Thyroid gland (tissue), 4 donors: ENCODE data around the gene PHTF1. TPM values are rescaled to one million over a fixed set of nuclear protein-coding genes. Genes with fewer than 3 reads are reported as not detected.

Experiments
- DNase-seq, 2 donors: peaks; one replicate each; pipeline ENCODE4 v3.0.0-alpha.2; 2019
- H3K27ac ChIP-seq, 3 donors: fragments of 200-600 bp; sonication (generic); 1 replicate in 2 of 3; 2 replicates in 1 of 3; pipeline ENCODE4 v1.5.1; 2016 to 2019; ENCODE audit warnings: mild to moderate bottlenecking in 1 of 3, moderate library complexity in 1 of 3
- H3K27me3 ChIP-seq: fragments of 200-600 bp; sonication (generic); one replicate; pipeline ENCODE4 v1.5.1; 2019
- H3K36me3 ChIP-seq, 2 donors: fragments of 200-600 bp; sonication (generic); one replicate each; pipeline ENCODE4 v1.5.1; 2016 to 2019
- H3K4me1 ChIP-seq, 2 donors: fragments of 200-600 bp; sonication (generic); one replicate each; pipeline ENCODE4 v1.5.1; 2017 to 2019
- H3K4me3 ChIP-seq, 3 donors: fragments of 200-600 bp; sonication (generic); replicated peaks in 1 of 3; 1 replicate in 2 of 3; 2 replicates in 1 of 3; pipeline ENCODE4 v1.5.1; 2016; ENCODE audit warnings: mild to moderate bottlenecking in 1 of 3
- H3K9me3 ChIP-seq: fragments of 200-600 bp; sonication (generic); one replicate; pipeline ENCODE4 v1.5.1; 2017
- POLR2A ChIP-seq, 2 donors: fragments of 450-650 bp; IDR thresholded peaks; one replicate each; pipeline ENCODE4 v1.6.1; 2017; ENCODE audit warnings: antibody characterized with exemption in 2 of 2, mild to moderate bottlenecking in 2 of 2, moderate library complexity in 1 of 2
- WGBS, 2 donors: methylation state at CpG; one replicate each; pipeline ENCODE4 v1.1.5; 2017; 5-methylcytosine and 5-hydroxymethylcytosine counted together
- intact Hi-C: fragments of 100-400 bp; cut with DNase I; formaldehyde crosslinking; loops from one replicate; pipeline ENCODE4 v1.15.1; 2023
- total RNA-seq, 4 donors: library from RNA; depleted of rRNA; stranded (reverse); fragments of >200 nt; gene quantifications; one replicate each; pipeline ENCODE4 v1.2.3, GENCODE V29; 2016
- TF ChIP-seq, protein P1 (sequence below), 6 experiments: fragments of 200-600 bp in 3 of 6; fragments of 450-650 bp in 3 of 6; sonication (generic) in 3 of 6; IDR thresholded peaks; one replicate each; pipeline ENCODE4 v1.5.1; 2016 to 2019; ENCODE audit warnings: antibody characterized with exemption in 6 of 6, mild to moderate bottlenecking in 2 of 6, inconsistent platforms in 1 of 6, moderate library complexity in 1 of 6

PHTF1 gene
- total RNA-seq, 4 donors from 2014 or later: 14.4 to 25.4 (median 20.9) TPM

DNA sequence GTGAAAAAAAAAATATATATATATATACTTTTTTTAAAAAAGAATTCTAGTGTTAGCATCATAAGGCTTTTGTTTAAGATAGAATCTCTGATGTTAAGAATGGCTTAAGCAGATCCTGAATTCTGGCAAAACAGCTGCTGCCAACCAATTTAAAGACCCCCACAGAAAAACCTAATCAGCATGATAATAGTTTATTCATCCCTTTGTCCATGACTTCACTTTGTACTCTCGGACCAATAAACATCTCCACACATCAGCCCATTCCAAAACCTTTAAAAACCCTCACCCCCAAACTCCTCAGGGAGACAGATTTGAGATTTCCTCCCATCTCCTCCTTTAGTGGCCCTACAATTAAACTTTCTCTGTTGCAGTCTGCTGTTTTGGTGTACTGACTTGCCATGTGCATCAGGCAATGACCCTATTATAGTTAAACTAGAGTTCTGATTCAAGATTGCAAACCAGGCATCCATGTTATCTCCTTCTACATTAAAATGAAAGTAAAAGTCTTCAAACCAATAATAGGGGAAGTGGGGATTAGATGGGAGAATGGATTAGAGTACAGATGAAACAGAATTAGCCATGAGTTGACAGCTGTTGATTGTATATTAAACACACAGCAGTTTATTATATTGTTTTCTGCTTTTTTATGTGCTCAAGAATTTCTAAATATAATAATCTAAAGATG lies 9.8 kb upstream of the PHTF1 start:
- DNase-seq: no peak
- Histone ChIP-seq H3K9me3 (no peaks in the 10 kb centered on the region), H3K36me3 (peaks cover 0 to 10% of the 10 kb centered on the region in 2 donors), H3K27me3 (no peaks in the 10 kb centered on the region), H3K4me1 (peaks cover 0 to 7% of the 10 kb centered on the region in 2 donors), H3K27ac (no peak overlapping the region), H3K4me3 (no peak overlapping the region)
- 49 to 90% methylated on average over 1 of the region's 1 CpG for WGBS, 2 donors
- intact Hi-C loops: no loop called here
- TF ChIP-seq, protein P1, sequence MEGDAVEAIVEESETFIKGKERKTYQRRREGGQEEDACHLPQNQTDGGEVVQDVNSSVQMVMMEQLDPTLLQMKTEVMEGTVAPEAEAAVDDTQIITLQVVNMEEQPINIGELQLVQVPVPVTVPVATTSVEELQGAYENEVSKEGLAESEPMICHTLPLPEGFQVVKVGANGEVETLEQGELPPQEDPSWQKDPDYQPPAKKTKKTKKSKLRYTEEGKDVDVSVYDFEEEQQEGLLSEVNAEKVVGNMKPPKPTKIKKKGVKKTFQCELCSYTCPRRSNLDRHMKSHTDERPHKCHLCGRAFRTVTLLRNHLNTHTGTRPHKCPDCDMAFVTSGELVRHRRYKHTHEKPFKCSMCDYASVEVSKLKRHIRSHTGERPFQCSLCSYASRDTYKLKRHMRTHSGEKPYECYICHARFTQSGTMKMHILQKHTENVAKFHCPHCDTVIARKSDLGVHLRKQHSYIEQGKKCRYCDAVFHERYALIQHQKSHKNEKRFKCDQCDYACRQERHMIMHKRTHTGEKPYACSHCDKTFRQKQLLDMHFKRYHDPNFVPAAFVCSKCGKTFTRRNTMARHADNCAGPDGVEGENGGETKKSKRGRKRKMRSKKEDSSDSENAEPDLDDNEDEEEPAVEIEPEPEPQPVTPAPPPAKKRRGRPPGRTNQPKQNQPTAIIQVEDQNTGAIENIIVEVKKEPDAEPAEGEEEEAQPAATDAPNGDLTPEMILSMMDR (IDR thresholded peaks at IDR 0.05): no peak
- TF ChIP-seq POLR2A (IDR thresholded peaks at IDR 0.05): no peak

DNA sequence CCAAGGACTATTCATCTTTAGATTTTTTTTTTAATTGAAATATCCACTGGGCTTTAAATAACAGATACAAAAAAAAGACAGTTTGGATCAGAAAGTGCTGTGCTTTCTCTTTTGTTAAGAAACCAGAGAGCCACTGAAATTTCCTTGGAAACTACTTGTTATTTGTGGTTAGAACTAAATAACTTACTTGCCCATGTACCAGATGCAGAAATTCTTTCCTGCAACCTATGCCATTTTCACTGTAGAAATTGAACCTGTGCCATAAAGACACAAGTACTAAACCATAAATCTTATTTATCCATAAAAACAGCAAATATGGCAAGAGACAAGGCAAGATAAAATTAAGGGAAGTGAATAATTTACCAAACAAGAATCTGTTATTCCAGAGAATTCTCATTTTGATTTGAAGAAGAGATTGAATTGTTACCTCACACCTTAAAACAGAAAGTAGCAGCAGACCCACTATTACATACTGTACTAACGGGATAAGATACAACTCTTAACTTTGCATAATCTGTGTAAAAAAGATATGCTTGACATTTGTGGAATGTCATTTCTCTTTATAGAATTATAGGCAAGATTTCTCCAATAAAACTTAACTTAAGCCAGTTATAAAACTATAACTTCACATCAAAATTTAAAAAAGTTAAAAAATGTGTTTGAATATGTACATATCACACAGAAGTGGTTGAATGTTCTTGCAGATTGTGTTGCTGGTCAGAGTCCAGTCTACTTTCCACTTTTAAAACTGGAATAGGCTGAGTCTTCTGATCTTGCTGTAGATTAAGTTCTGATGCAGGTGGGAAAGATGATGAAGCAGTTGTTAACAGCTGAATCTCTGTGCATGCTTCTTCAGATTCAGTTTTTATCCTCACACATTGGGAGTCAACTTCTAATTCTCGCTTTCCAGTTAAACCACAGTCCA lies 6.3 kb upstream of the PHTF1 start:
- H3K4me3 ChIP-seq: no peak overlapping the region
- intact Hi-C loops: no loop called here
- H3K4me1 ChIP-seq: peaks cover 0 to 7% of the 10 kb centered on the region in 2 donors
- H3K36me3 ChIP-seq: peaks cover 0 to 10% of the 10 kb centered on the region in 2 donors
- TF ChIP-seq POLR2A (IDR thresholded peaks at IDR 0.05): no peak
- TF ChIP-seq, protein P1 (IDR thresholded peaks at IDR 0.05): no peak
- DNase-seq: no peak
- no peaks in the 10 kb centered on the region for H3K9me3 ChIP-seq
- 96 to 98% methylated on average over 2 of the region's 2 CpGs for WGBS, 2 donors
- H3K27me3 ChIP-seq: no peaks in the 10 kb centered on the region
- H3K27ac ChIP-seq: no peak overlapping the region

DNA sequence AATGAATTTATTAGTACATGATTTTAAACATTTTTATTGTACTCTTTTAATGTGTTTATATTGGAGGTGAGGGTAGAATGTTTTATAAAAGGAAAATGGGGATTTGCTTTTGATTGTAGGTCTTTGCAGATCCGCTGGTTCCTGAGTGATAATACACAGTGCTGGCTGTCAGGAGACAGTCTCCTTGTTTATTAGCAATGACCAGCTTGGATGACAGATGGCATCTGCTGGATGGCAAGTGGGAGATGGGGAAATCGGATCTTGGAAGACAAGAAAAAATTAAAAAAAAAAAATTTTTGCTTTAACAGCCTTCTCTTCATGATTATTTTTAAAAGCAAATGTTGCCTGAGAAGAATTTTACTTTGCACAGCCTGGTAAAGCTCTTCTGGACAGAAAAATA lies 4.4 kb upstream of the PHTF1 start:
- WGBS, 2 donors: 94 to 95% methylated on average over 2 of the region's 2 CpGs
- Histone ChIP-seq H3K9me3 (no peaks in the 10 kb centered on the region), H3K27ac (no peak overlapping the region), H3K27me3 (no peaks in the 10 kb centered on the region), H3K4me1 (no peaks in the 10 kb centered on the region), H3K36me3 (peaks cover 0 to 10% of the 10 kb centered on the region in 2 donors), H3K4me3 (no peak overlapping the region)
- DNase-seq: no peak
- TF ChIP-seq POLR2A (IDR thresholded peaks at IDR 0.05): no peak
- TF ChIP-seq, protein P1 (IDR thresholded peaks at IDR 0.05): no peak
- intact Hi-C loops: no loop called here

DNA sequence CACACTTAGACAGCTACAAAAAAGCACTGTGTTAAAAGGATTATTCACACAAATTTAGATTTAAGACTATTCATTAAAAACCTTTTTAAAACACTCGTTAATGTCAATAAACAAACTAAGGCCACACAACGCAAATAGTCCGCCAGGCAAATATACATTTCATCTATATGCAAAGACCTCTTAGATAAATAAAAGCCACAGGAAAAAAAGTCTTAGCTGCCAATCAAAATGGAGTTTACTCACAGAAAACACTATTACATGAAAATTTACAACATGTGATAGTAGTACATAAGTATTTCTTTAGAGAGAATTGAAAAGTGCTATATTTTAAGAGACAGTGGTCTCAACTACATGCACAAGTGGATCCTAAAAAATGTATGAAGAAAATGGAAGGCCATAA lies 2.7 kb upstream of the PHTF1 start:
- DNase-seq: no peak
- Histone ChIP-seq H3K4me3 (no peak overlapping the region), H3K9me3 (no peaks in the 10 kb centered on the region), H3K36me3 (peaks cover 0 to 5% of the 10 kb centered on the region in 2 donors), H3K4me1 (peaks cover 0 to 8% of the 10 kb centered on the region in 2 donors), H3K27me3 (no peaks in the 10 kb centered on the region), H3K27ac (no peak overlapping the region)
- intact Hi-C loops: no loop called here
- WGBS, 2 donors: 88 to 92% methylated on average over 3 of the region's 3 CpGs
- TF ChIP-seq POLR2A (IDR thresholded peaks at IDR 0.05): no peak
- TF ChIP-seq, protein P1 (IDR thresholded peaks at IDR 0.05): no peak
